Dedifferentiated amniotic fluid mesenchymal stem cell (primary cell): ENCODE results near the gene ERAL1.
"Not testable (repeated sequence)": the region's sequence is repeated elsewhere in the genome, so short reads cannot be mapped to it uniquely, and the experiment has no call there.

Experiments used
- DNase-seq: peaks from one replicate; pipeline ENCODE4 v3.0.0-alpha.2; 2016; ENCODE audit errors: extremely low spot score

The ERAL1 gene

DNA sequence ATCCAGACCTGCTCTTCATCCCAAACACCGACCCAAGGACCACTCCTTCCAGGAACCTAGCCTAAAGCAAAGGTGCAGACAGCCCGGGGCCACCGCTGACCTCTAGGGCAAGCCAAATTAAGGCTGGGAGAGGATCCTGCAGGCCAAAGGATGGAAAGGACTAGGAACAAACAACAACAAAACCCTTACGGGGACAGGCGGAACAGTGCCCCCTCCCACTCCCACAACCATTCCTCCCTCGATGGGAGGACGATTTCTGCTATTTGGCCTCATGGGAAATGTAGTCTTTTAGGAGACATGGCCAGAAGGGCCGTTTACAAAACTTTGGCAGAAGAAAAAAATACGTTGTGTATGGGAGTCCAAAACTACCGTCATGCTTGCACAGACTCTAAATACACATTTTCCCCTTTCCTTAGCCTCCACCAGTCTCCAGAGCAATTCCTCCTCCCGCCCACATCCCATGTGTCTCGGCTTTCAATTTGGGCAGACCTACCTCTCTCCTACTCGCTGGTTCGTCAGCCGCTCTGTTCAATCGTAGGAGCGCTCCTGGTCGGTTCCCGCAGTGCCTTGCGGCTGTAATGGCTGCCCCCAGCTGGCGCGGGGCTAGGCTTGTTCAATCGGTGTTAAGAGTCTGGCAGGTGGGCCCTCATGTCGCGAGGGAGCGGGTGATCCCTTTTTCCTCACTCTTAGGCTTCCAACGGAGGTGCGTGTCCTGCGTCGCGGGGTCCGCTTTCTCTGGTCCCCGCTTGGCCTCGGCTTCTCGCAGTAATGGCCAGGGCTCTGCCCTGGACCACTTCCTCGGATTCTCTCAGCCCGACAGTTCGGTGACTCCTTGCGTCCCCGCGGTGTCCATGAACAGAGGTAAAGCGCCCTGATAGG is at the start of gene ERAL1:
Gene ERAL1 (plus strand): TSS at position 560 of the 879 bp plus-strand sequence. CDS start 19 bp downstream, at position 579.
- DNase-seq = peak; percentile 95

DNA sequence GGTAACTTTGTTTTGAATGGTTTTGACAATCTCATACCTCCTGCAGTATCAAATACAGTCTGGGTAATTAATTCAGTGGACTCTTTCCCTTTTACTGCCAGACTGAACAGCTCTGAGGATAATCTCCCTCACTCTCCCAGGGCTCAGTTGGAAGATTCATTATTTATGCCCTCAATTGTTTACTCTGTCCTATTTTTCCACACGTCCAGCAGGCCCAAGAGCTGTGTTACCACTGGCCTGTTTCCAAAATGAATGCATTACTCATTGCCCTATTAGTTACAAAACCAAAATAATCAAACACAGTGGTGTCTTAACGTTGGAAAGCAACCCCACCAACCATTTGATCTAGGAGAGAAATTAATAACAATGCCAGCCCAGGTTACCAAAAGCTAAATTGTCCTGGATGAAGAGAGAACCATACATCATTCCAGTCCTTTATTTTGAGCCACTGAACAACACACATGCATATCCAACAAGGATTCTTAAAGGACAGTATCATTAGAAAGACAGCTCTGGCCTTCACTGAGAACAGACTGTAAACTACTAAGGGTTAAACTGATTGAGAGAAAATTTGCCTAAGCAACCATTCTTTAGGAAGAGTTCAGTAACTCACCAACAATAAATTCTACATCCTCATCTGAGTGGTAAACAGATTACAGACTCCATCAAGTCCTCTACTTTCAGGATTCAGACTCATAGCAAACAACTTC is 46.7 kb upstream of the ERAL1 start:
- DNase-seq = peak; percentile 64

DNA sequence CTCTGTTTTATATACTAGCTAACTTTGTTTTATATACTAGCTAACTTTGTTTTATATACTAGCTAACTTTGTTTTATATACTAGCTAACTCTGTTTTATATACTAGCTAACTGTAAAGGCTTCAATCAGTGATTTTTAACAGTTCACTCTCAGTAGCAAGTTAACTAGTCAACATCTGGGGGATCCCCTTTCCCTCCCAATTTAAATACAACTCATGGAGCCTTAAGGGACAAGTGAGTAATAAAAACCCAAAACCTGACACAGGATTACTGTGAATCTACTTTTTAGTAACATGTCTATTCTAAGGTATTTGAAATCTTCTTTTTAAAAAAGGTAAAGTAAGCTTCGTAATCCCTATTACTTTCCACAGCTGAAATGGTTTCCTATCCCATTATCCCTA is 44.4 kb upstream of the ERAL1 start:
- no peak for DNase-seq

DNA sequence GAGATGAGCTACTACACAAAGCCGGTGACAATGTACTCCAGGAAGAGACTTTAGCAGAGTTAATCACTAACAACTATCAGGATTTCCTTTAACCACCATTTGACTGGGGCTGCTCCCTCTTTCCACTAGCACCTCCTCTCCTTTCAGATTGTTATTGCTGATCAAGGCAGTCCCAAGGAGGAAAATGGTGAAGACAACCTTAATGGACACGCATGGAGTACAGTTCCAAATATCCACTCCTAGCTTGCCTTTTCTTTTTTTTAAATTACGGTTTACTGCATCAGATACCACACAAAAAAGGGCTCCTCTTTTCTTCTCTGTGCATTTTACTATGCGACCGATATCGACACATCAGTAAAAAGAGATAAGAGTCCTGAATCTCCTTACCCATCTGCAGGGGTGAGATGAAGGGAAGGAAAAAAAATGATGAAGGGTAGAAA is 43.1 kb upstream of the ERAL1 start:
- DNase-seq = no peak

DNA sequence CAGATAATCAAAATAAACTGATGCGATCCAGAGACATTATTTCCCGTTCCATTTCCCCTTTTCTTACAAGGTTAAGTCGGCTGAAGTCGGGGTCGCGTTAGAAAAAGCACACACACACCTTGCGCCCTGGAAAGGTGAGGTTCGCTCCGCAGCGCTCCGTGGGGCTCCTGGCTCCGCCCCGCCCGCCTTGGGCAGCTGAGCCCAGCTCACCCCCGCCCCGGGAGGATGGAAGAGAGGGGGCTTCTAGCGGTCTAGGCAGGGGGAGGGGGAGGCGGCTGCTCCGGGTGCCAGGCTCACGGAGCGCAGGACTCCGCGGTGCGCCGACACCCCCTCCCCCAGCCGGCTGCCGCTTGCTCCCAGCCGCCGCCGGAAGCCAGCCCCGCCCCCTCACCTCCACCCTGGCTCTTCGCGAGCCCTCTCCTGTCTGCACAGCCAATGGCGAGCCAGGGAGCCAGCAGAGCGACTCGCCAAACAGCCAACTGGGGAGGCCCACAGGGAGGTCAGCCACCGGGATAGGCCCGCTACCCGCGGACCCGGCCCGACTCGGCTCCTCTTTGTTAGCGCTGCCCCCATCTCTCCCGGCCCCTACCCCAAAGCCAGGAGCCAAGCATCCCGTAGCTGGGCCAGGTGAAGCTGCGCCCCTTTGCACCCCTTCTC is 42.6 kb upstream of the ERAL1 start:
- DNase-seq = peak; percentile 97

DNA sequence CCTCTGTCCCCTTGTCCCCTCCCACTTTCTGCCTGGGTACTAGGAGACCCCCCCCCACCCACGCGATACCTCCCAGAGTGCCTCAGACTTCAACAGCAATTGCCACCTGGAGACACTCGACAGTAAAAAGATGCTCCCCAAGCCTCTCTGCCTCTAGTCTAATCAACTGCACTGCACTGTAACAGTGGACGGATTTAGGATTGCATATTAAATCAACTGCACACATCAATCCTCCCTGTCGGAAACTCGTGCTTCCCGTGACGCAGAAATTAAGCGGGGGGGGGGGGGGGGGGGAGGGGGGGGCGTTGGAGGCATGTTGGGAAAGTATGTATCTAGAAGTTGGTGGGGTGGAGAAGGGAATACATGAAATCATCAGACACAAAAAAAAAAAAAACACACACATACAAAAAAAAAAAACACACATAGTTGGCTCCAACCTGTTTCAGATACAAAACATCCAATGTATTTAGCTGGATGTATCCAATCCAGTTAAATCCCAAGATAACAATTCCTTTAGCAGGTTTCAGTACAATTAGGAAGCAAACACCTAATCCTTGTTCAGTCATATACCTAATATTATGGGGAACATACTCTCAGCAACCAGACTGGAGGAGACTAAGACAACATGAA is 42.0 kb upstream of the ERAL1 start:
- no peak for DNase-seq

DNA sequence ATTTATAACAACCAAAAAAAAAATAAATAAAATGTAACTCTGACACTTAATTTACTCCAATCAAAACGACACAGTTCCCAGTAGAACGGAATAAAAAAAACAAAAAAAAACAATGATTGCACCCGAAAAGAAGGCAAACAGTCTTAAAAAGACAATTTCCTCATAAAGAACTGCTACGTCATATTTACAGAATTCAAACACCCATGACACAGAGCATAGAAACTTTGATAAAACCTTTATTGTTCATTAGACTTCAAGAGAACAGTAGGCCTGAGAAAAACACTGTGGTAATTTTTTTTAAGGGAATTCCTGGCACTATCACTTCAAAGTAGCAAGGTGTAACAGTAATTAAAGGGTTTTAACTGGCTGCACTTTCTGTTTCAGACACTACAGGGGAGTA is 38.3 kb upstream of the ERAL1 start:
- no peak for DNase-seq

DNA sequence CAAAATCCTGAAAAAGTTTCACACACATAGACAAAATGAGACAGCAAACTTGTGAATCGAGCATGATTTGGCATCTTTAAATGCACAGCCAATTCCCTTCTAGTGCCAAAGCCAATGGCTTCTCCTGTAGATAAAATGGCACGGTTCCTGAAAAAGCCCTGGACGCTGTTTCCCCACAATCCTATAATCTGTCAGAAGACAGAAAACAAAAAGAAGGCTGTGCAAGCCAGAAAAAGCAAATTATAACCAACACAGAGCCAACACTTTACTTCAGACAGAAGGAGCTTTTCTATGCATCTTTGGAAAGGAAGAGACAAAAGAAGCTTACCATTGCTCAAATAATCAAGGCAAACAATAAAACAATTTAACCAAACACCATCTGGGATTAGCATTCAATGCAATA is 36.0 kb upstream of the ERAL1 start:
- DNase-seq = no peak

DNA sequence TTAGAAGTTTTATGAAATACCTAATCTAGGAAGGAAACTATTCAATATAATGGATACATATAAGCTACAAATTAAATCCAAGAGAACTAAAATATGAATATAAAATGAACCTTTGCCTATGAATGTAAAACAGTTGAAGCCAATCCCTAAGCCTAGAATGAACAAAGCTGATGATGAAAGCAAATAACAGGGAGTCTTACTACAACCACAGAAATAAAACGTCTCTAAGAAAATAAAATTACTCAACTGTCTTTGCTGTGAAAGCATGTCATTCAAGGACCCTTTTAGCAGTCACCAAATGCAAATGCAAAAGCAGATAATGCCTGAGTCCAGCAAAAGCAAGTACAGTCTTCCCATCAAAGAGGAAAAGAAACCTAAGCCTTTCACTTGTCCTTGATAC is 35.2 kb upstream of the ERAL1 start:
- DNase-seq = no peak

DNA sequence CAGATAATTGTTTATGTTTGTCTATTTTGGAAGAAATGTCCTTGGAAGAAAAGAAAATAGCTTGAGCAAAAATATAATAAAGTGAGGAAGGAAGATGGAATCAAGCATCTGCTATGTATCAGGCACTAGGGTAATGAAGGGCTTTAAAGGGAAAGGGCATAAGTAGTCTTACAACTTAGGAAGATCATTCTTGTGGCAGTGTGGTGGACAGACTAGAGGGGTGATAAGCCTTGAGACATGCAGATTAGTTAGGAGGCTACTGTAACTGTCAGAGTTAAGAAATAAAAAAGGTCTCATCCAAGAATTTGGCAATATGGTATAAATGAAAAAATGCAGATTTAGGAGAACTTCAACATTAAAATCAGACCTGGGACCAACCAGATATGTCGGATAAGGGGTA is 27.1 kb upstream of the ERAL1 start:
- no peak for DNase-seq

DNA sequence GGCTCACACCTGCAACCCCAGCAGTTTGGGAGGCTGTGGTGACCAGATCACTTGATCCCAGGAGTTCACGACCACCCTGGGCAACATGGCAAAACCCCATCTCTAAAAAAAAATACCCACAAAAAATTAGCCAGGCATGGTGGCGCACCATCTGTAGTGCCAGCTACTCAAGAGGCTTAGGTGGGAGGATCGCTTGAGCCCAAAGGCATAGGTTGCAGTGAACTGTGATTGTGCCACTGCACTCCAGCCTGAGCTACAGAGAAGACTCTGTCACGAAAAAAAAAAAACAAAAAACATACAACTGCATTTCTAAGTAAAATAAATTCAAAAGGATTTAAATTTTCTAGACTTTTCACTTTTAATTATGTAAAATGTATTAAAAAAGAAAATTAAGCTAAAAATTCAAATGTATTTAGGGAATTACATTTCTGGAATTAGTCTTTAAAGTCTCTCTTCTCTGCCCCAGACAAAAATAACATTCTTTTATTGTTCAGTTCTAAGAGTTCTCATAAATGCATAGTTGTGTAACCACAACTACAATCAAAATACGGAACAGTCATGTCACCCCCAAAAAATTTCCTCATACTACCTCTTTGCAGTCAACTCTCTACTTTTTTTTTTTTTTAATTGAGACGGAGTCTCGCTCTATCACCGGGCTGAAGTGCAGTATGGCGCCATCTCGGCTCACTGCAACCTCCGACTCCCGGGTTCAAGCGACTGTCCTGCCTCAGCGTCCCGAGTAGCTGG is 26.3 kb upstream of the ERAL1 start:
- no peak for DNase-seq

DNA sequence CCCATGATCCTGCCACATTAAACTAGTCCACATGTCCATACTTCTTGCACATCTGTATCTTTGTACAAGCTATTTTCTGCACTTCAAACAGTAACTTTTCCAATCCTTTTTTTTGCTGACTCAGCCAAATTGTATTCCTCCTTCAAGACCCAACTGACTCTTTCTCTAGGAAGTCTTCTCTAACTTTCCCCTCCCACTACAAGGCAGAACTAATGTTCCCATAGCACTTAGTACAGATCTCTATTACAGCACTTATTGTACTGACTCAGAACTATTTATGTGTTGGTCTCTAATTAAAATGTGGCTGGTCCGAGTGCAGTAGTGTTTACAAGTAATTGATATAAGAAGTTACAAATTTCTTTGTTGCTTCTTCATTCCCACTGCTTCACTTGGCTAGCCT is 20.4 kb upstream of the ERAL1 start:
- DNase-seq = no peak

DNA sequence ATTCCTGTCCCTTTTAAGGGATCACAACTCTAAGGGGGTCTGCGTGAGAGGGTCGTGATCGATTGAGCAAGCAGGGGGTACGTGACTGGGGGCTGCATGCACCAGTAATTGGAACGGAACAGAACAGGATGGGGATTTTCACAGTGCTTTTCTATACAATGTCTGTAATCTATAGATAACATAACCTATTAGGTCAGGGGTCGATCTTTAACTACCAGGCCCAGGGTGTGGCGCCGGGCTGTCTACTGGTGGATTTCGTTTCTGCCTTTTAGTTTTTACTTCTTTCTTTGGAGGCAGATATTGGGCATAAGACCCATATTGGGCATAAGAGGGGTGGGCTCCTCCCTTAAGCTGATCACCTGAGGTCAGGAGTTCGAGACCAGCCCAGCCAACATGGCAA is 18.3 kb upstream of the ERAL1 start:
- DNase-seq = not testable (repeated sequence)

DNA sequence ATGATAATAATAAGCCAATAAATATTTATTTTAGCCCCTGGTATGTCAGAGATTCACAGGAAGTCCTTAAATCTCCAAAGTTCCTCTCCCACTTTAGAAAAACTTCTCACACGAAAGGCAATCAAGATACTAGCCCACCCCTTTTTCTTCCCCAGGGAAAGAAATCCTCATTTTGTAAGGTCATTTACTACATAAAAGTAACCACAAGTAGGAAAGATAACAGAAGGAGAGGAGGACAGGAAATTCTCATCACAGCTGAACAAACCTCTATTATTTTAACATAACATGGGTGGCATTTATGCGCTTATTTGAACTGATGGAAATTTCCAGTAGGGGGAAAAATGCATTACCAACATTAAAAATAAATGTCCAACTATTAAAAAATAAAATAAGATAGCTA is 15.6 kb upstream of the ERAL1 start:
- DNase-seq = no peak

DNA sequence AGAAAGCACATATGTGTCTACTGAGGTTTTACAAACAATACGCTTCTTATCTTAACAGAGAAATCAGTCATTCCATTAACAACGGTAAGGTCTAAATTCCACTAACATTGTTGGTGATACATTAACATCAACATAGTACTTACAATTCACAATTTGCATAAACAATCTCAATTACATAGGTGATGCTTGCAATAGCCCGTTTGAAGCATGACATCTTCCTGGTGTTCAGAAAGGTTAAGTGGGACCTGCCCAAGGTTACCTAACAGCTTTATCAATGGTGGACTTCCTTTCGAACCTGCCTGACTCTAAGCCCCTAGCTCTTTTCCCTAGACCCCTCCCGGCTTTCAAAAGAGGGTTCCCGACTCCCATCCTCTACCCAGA is 12.9 kb upstream of the ERAL1 start:
- no peak for DNase-seq

DNA sequence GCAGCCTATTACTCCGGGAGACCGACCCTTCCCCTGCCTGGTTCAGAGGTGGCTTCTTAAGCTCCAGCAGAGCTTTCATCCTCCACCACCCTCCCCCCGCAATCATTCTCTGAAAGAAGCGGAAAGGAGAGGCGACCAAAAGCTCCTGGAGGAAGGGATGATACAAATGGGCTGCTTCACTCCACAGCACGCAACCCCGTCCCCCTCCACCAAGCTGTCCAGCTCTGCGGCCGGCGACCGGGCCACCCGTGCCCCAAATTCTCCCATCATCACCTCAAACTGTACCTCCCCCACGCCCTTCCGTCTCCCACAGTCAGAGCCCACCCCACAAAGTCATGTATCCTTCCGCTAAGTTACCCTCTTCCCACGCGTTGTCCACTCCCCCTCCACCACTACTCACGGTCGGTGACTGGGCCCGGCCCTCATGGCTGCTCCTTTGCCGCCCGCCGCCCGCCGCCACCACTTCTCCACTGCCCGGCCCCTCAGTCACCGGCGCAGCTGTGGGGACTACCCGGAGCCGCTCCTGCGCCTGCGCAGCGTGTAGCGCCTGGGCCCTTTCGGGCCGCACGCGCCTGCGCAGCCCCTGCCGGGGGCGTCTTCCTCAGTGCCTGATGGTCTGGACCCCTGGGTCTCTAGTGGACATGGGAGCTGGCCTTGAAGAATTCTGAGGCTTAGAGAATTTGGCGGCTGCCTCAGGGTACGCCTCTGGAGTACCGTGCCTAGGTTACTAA is 12.4 kb upstream of the ERAL1 start, which contains the start of gene FAM222B:
Gene FAM222B (minus strand): TSS at position 509 of the 731 bp plus-strand sequence. CDS start 76,123 bp downstream, outside the sequence.
- peak; percentile 74 for DNase-seq

DNA sequence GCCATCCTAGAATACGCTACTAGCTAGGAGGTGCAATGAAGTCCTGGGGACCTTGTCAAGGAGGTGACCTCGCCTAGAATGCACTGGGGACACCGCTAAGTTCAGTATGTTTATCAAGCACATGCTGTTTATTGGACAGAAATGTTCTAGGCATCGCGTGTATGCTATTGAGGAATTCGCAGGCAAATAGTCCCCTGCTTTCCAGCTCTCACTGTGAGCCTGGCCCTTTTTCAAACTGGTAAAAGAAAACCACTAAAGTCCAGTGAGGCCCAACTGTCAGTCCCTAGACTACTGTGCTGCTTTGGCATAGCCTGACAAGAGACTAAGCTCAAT is 11.0 kb upstream of the ERAL1 start:
- DNase-seq = no peak

DNA sequence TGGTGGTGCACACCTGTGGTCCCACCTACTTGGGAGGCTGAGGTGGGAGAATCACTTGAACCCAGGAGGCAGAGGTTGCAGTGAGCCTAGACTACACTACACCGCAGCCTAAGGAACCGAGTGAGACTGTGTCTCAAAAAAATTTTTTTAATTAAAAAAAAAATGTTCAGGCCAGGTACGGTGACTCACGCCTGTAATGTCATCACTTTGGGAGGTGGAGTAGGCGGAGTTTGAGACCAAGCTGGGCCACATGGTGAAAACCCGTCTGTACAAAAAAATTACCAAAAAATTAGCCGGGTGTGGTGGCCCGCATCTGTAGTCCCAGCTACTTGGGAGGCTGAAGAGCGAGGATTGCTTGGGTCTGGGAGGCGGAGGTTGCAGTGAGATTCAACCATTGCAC is 8.6 kb upstream of the ERAL1 start:
- no peak for DNase-seq

DNA sequence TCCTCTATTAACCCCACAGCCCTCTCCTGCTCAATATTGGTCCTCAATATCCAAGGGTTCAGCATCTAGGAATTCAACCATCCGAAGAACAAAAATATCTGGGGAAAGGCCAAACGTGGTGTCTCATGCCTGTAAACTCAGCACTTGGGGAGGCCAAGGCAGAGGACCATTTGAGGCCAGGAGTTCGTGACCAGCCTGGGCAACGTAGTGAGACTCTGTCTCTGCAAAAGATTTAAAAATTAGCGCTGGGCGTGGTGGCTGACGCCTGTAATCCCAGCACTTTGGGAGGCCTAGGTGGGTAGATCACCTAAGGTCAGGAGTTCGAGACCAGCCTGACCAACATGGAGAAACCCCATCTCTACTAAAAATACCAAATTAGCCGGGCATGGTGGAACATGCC is 8.1 kb upstream of the ERAL1 start:
- not testable (repeated sequence) for DNase-seq

DNA sequence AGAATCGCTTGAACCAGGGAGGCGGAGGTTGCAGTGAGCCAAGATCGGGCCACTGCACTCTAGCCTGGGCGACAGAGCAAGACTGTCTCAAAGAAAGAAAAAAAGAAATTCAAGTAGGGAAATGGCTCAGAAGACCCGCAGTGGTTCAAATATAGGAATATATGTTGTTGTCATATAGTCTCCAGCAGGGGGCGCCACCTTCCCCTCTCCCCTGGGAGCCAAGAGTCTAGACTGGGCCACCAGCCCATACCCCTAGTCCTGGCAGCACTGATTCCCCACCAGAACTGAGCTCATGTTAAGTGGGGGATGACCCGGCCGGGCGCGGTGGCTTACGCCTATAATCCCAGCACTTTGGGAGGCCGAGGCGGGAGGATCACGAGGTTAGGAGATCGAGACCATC is 6.1 kb upstream of the ERAL1 start:
- DNase-seq = not testable (repeated sequence)

DNA sequence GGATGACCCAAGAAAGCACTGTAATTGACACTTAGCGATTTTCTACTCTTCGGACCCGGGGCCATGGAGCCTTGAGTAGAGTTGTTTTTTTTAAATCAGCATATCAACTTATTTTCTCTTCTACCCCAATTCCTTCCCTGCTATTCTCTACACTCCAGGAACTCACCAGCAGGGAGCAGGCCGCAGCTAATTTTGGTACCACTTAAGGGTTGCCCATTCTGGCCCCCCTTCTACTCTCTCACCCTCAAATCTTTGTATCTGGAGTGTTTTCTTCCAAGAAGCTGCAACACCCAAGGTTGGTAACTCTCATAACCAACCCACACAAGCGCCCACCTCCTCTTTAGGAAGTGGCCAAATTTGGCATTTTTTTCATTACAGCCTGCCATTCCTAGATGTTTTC is 5.5 kb upstream of the ERAL1 start:
- DNase-seq = no peak
